B cell (primary cell): Measurements from ENCODE around the gene S100A1.

Source experiments
- CTCF ChIP-seq: fragments of 200-600 bp; IDR thresholded peaks from one replicate; pipeline ENCODE4 v1.8.0; 2022; ENCODE audit warnings: antibody characterized with exemption, mild to moderate bottlenecking
- EZH2 ChIP-seq: IDR thresholded peaks from 2 replicates; pipeline ENCODE4 v1.6.1; 2012; ENCODE audit warnings: borderline replicate concordance, low read depth, mild to moderate bottlenecking, moderate library complexity, low read length; ENCODE audit not compliant: insufficient read depth, poor library complexity, severe bottlenecking

DNA sequence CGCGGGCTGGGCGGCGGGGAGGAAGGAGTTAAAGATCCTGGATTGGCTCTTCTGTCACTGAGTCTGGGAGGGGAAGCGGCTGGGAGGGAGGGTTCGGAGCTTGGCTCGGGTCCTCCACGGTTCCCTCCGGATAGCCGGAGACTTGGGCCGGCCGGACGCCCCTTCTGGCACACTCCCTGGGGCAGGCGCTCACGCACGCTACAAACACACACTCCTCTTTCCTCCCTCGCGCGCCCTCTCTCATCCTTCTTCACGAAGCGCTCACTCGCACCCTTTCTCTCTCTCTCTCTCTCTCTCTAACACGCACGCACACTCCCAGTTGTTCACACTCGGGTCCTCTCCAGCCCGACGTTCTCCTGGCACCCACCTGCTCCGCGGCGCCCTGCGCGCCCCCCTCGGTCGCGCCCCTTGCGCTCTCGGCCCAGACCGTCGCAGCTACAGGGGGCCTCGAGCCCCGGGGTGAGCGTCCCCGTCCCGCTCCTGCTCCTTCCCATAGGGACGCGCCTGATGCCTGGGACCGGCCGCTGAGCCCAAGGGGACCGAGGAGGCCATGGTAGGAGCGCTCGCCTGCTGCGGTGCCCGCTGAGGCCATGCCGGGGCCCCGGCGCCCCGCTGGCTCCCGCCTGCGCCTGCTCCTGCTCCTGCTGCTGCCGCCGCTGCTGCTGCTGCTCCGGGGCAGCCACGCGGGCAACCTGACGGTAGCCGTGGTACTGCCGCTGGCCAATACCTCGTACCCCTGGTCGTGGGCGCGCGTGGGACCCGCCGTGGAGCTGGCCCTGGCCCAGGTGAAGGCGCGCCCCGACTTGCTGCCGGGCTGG, 50.5 kb downstream of the S100A1 start, which contains the start of gene NPR1:
- TF ChIP-seq CTCF (no peak), EZH2 (peak; percentile 86)
